Testis (tissue), 3 donors: ENCODE data around the gene ZMAT5. TPM values are rescaled to one million over a fixed set of nuclear protein-coding genes. Genes with fewer than 3 reads are reported as not detected.

Experiments used
- DNase-seq: peaks from one replicate; pipeline ENCODE4 v3.0.0-alpha.2; 2019
- H3K27ac ChIP-seq, 2 donors: fragments of 200-600 bp; sonication (generic); one replicate each; pipeline ENCODE4 v1.5.1; 2019
- H3K27me3 ChIP-seq: fragments of 200-600 bp; sonication (generic); one replicate; pipeline ENCODE4 v1.5.1; 2019
- H3K36me3 ChIP-seq: fragments of 200-600 bp; sonication (generic); one replicate; pipeline ENCODE4 v1.5.1; 2017; ENCODE audit warnings: low read depth; ENCODE audit errors: missing control alignments
- H3K4me1 ChIP-seq: fragments of 200-600 bp; sonication (generic); one replicate; pipeline ENCODE4 v1.5.1; 2019
- H3K4me3 ChIP-seq, 2 donors: fragments of 200-600 bp; sonication (generic); one replicate each; pipeline ENCODE4 v1.5.1; 2017 to 2019
- H3K9me3 ChIP-seq: fragments of 200-600 bp; sonication (generic); one replicate; pipeline ENCODE4 v1.5.1; 2017
- CTCF ChIP-seq, 3 experiments: fragments of 450-650 bp in 2 of 3; fragments of 200-600 bp in 1 of 3; sonication (generic) in 1 of 3; IDR thresholded peaks; one replicate each; pipeline ENCODE4 v1.5.1; 2016 to 2019; ENCODE audit warnings: antibody characterized with exemption in 3 of 3, mild to moderate bottlenecking in 2 of 3, moderate library complexity in 1 of 3
- POLR2A ChIP-seq: fragments of 450-650 bp; IDR thresholded peaks from one replicate; pipeline ENCODE4 v1.6.1; 2017; ENCODE audit warnings: antibody characterized with exemption, mild to moderate bottlenecking, moderate library complexity
- whole genome bisulfite sequencing, 2 donors: methylation state at CpG; one replicate each; pipeline ENCODE4 v1.1.5; 2018; 5-methylcytosine and 5-hydroxymethylcytosine counted together
- intact Hi-C: fragments of 100-400 bp; cut with DNase I; formaldehyde crosslinking; loops from one replicate; pipeline ENCODE4 v1.15.1; 2023; ENCODE audit warnings: low total_unique reads
- polyA plus RNA-seq: library from polyadenylated mRNA; stranded (reverse); fragments of 350-450 nt; fragmentation: Illumina TruSeq; extraction: RNeasy Lipid Tissue Mini Kit (QIAGEN cat#74804); gene quantifications from one replicate; pipeline ENCODE4 v1.2.3, GENCODE V29; 2014; ENCODE audit warnings: low read depth, low replicate concordance; ENCODE audit not compliant: insufficient read depth
- total RNA-seq, 2 donors: library from RNA; depleted of rRNA; stranded (reverse); fragments of >200 nt; gene quantifications; one replicate each; pipeline ENCODE4 v1.2.3, GENCODE V29; 2016

Gene ZMAT5
- total and polyA plus RNA-seq, 3 donors from 2014 or later = 16.7 to 23.4 (median 19.6) TPM

- Histone ChIP-seq H3K36me3 (no peaks in the 10 kb centered on the region), H3K4me3 (no peak overlapping the region), H3K4me1 (peaks cover 6% of the 10 kb centered on the region), H3K27me3 (no peaks in the 10 kb centered on the region), H3K27ac (no peak overlapping the region), H3K9me3 (no peaks in the 10 kb centered on the region)
- WGBS, 2 donors = 81 to 87% methylated on average over 5 to 7 of the region's 7 CpGs
- no peak for TF ChIP-seq CTCF (IDR thresholded peaks at IDR 0.05)
- TF ChIP-seq POLR2A = no peak
- intact Hi-C loops = loop anchor here (10.0 kb wide), 1 partner anchor 559 kb away; the partner anchor contains the start of gene OSM
- no peak for DNase-seq
These were observed 61.2 kb downstream of the ZMAT5 start for GRCh38 chr22:29705651-29706050.

- TF ChIP-seq CTCF (IDR thresholded peaks at IDR 0.05) = no peak
- Histone ChIP-seq H3K9me3 (no peaks in the 10 kb centered on the region), H3K4me1 (peaks cover 6% of the 10 kb centered on the region), H3K27me3 (no peaks in the 10 kb centered on the region), H3K4me3 (no peak overlapping the region), H3K27ac (no peak overlapping the region), H3K36me3 (no peaks in the 10 kb centered on the region)
- no peak for DNase-seq
- intact Hi-C loops = loop anchor here (10.0 kb wide), 1 partner anchor 560 kb away; the partner anchor contains the start of gene OSM
- 32% methylated on average over 11 to 14 of the region's 14 CpGs for WGBS, 2 donors
These were observed 62.1 kb downstream of the ZMAT5 start for GRCh38 chr22:29704528-29705285.

- no peaks in the 10 kb centered on the region for H3K36me3 ChIP-seq
- H3K27ac ChIP-seq = no peak overlapping the region
- no peaks in the 10 kb centered on the region for H3K27me3 ChIP-seq
- DNase-seq = no peak
- TF ChIP-seq POLR2A (no peak), CTCF (IDR thresholded peaks at IDR 0.05) (no peak)
- H3K4me1 ChIP-seq = peaks cover 6% of the 10 kb centered on the region
- intact Hi-C loops = loop anchor here (10.0 kb wide), 1 partner anchor 561 kb away; the partner anchor contains the start of gene OSM
- WGBS, 2 donors = 37 to 59% methylated on average over 2 to 7 of the region's 7 CpGs
- no peaks in the 10 kb centered on the region for H3K9me3 ChIP-seq
- H3K4me3 ChIP-seq = no peak overlapping the region
These were observed 63.1 kb downstream of the ZMAT5 start for GRCh38 chr22:29703569-29704195.

- intact Hi-C loops = loop anchor here (10.0 kb wide), 1 partner anchor 562 kb away; the partner anchor contains the start of gene OSM
- Histone ChIP-seq H3K27me3 (no peaks in the 10 kb centered on the region), H3K4me3 (no peak overlapping the region), H3K4me1 (peaks cover 6% of the 10 kb centered on the region), H3K27ac (no peak overlapping the region), H3K36me3 (no peaks in the 10 kb centered on the region), H3K9me3 (no peaks in the 10 kb centered on the region)
- 62 to 68% methylated on average over 13 to 19 of the region's 19 CpGs for WGBS, 2 donors
- DNase-seq = no peak
- TF ChIP-seq CTCF (IDR thresholded peaks at IDR 0.05) (no peak), POLR2A (no peak)
These were observed 63.8 kb downstream of the ZMAT5 start for GRCh38 chr22:29702931-29703501.
